ENCODE results near the gene HES5. TPM values are rescaled to one million over a fixed set of nuclear protein-coding genes. Genes with fewer than 3 reads are reported as not detected.

HES5 gene
- total and polyA plus RNA-seq, 2 donors (not counting 1 experiment from before 2014, with no cell fraction given): not detected

GRCh38 chr1:2520206-2520605 lies 9.9 kb downstream of the HES5 start:
- TF ChIP-seq EZH2 (IDR thresholded peaks at IDR 0.05; ENCODE audit: low read length, missing control alignments): no peak
- no peak for TF ChIP-seq CTCF (conservative IDR thresholded peaks at IDR 0.05 in 1 of 2, IDR thresholded peaks at IDR 0.05 in 1 of 2; ENCODE audit: low read depth in 1 of 2, low read length in 2 of 2)
- Histone ChIP-seq H2AFZ (ENCODE audit: low read length) (no peak overlapping the region), H3K36me3 (ENCODE audit: control insufficient read depth, insufficient read depth, low read length) (peaks cover 27% of the 10 kb centered on the region), H3K4me1 (ENCODE audit: control insufficient read depth, extremely low read depth, insufficient read depth, low read length) (peaks cover 18% of the 10 kb centered on the region), H3K4me3 (replicated peaks in 1 of 4; ENCODE audit: control extremely low read depth in 1 of 4, insufficient read depth in 1 of 4, low read depth in 3 of 4, low read length in 4 of 4) (no peak overlapping the region), H3K79me2 (ENCODE audit: control insufficient read depth, insufficient read depth, low read length) (peaks cover 27% of the 10 kb centered on the region), H4K20me1 (ENCODE audit: control insufficient read depth, extremely low read depth, insufficient read depth, low read length) (no peaks in the 10 kb centered on the region), H3K9ac (ENCODE audit: insufficient read depth, low read length) (no peak overlapping the region), H3K4me2 (ENCODE audit: extremely low read depth, insufficient read depth, low read length) (no peak overlapping the region), H3K27ac (ENCODE audit: insufficient read depth, low read length) (no peak overlapping the region), H3K27me3 (ENCODE audit: control insufficient read depth, insufficient read depth, low read length) (no peaks in the 10 kb centered on the region), H3K9me3 (ENCODE audit: control insufficient read depth, insufficient read depth, low read depth, low read length) (no peaks in the 10 kb centered on the region)
- no peak for DNase-seq (ENCODE audit: low read depth in 2 of 2)

- H3K9ac ChIP-seq (ENCODE audit: insufficient read depth, low read length): no peak overlapping the region
- peaks cover 27% of the 10 kb centered on the region for H3K36me3 ChIP-seq (ENCODE audit: control insufficient read depth, insufficient read depth, low read length)
- TF ChIP-seq EZH2 (IDR thresholded peaks at IDR 0.05; ENCODE audit: low read length, missing control alignments): no peak
- no peak for TF ChIP-seq CTCF (conservative IDR thresholded peaks at IDR 0.05 in 1 of 2, IDR thresholded peaks at IDR 0.05 in 1 of 2; ENCODE audit: low read depth in 1 of 2, low read length in 2 of 2)
- H3K4me2 ChIP-seq (ENCODE audit: extremely low read depth, insufficient read depth, low read length): no peak overlapping the region
- DNase-seq (ENCODE audit: low read depth in 2 of 2): no peak
- peaks cover 13% of the 10 kb centered on the region for H3K4me1 ChIP-seq (ENCODE audit: control insufficient read depth, extremely low read depth, insufficient read depth, low read length)
- no peak overlapping the region for H3K27ac ChIP-seq (ENCODE audit: insufficient read depth, low read length)
- H3K4me3 ChIP-seq (replicated peaks in 1 of 4; ENCODE audit: control extremely low read depth in 1 of 4, insufficient read depth in 1 of 4, low read depth in 3 of 4, low read length in 4 of 4): no peak overlapping the region
- no peaks in the 10 kb centered on the region for H3K27me3 ChIP-seq (ENCODE audit: control insufficient read depth, insufficient read depth, low read length)
- H2AFZ ChIP-seq (ENCODE audit: low read length): no peak overlapping the region
- no peaks in the 10 kb centered on the region for H4K20me1 ChIP-seq (ENCODE audit: control insufficient read depth, extremely low read depth, insufficient read depth, low read length)
- H3K79me2 ChIP-seq (ENCODE audit: control insufficient read depth, insufficient read depth, low read length): peaks cover 23% of the 10 kb centered on the region
- H3K9me3 ChIP-seq (ENCODE audit: control insufficient read depth, insufficient read depth, low read depth, low read length): no peaks in the 10 kb centered on the region
Observed at GRCh38 chr1:2519729-2520128, 10.3 kb downstream of the HES5 start.

- no peak for TF ChIP-seq CTCF (conservative IDR thresholded peaks at IDR 0.05 in 1 of 2, IDR thresholded peaks at IDR 0.05 in 1 of 2; ENCODE audit: low read depth in 1 of 2, low read length in 2 of 2)
- TF ChIP-seq EZH2 (IDR thresholded peaks at IDR 0.05; ENCODE audit: low read length, missing control alignments): no peak
- H3K9ac ChIP-seq (ENCODE audit: insufficient read depth, low read length): no peak overlapping the region
- no peak for DNase-seq (ENCODE audit: low read depth in 2 of 2)
- no peak overlapping the region for H3K4me2 ChIP-seq (ENCODE audit: extremely low read depth, insufficient read depth, low read length)
- H2AFZ ChIP-seq (ENCODE audit: low read length): no peak overlapping the region
- H3K27ac ChIP-seq (ENCODE audit: insufficient read depth, low read length): no peak overlapping the region
- H3K79me2 ChIP-seq (ENCODE audit: control insufficient read depth, insufficient read depth, low read length): peaks cover 17% of the 10 kb centered on the region
- H3K36me3 ChIP-seq (ENCODE audit: control insufficient read depth, insufficient read depth, low read length): peaks cover 26% of the 10 kb centered on the region
- peaks cover 10% of the 10 kb centered on the region for H3K4me1 ChIP-seq (ENCODE audit: control insufficient read depth, extremely low read depth, insufficient read depth, low read length)
- no peak overlapping the region for H3K4me3 ChIP-seq (replicated peaks in 1 of 4; ENCODE audit: control extremely low read depth in 1 of 4, insufficient read depth in 1 of 4, low read depth in 3 of 4, low read length in 4 of 4)
- H3K9me3 ChIP-seq (ENCODE audit: control insufficient read depth, insufficient read depth, low read depth, low read length): no peaks in the 10 kb centered on the region
- no peaks in the 10 kb centered on the region for H3K27me3 ChIP-seq (ENCODE audit: control insufficient read depth, insufficient read depth, low read length)
- H4K20me1 ChIP-seq (ENCODE audit: control insufficient read depth, extremely low read depth, insufficient read depth, low read length): no peaks in the 10 kb centered on the region
Observed at GRCh38 chr1:2519029-2519685, 10.9 kb downstream of the HES5 start.

All from fibroblast of lung (primary cell).